Heart right ventricle (tissue), 16 donors: ENCODE measurements around the gene DUS4L. TPM values are rescaled to one million over a fixed set of nuclear protein-coding genes. Genes with fewer than 3 reads are reported as not detected.

ENCODE experiments used
- ATAC-seq, 8 donors: fragments of 200-7000 bp; cut with Tn5 transposase; one replicate each; pipeline ENCODE4 v1.9.1; 2020; ENCODE audit warnings: mild to moderate bottlenecking in 8 of 8, moderate library complexity in 8 of 8, moderate number of reproducible peaks in 1 of 8
- DNase-seq, 2 donors: peaks; one replicate each; pipeline ENCODE4 v3.0.0-alpha.2; 2020
- H3K27ac ChIP-seq, 10 donors: fragments of 200-600 bp; sonication (generic) in 2 of 10; one replicate each; pipeline versions ENCODE4 v1.5.0 to v1.8.0; 2020 to 2022; ENCODE audit warnings: mild to moderate bottlenecking in 3 of 10
- H3K27me3 ChIP-seq, 7 donors: fragments of 200-600 bp; one replicate each; pipeline ENCODE4 v1.8.0; 2021 to 2022; ENCODE audit warnings: mild to moderate bottlenecking in 2 of 7
- H3K36me3 ChIP-seq, 9 donors: fragments of 200-600 bp; sonication (generic) in 1 of 9; one replicate each; pipeline versions ENCODE4 v1.5.0 to v1.8.0; 2020 to 2022; ENCODE audit warnings: mild to moderate bottlenecking in 2 of 9
- H3K4me1 ChIP-seq, 9 donors: fragments of 200-600 bp; sonication (generic) in 1 of 9; one replicate each; pipeline versions ENCODE4 v1.5.0 to v1.8.0; 2020 to 2022; ENCODE audit warnings: mild to moderate bottlenecking in 4 of 9
- H3K4me3 ChIP-seq, 10 donors: fragments of 200-600 bp; sonication (generic) in 2 of 10; one replicate each; pipeline versions ENCODE4 v1.5.0 to v1.8.0; 2020 to 2022; ENCODE audit warnings: mild to moderate bottlenecking in 7 of 10, moderate library complexity in 2 of 10
- H3K9me3 ChIP-seq, 11 donors: fragments of 200-600 bp in 10 of 11; sonication (generic) in 2 of 11; one replicate each; pipeline versions ENCODE4 v1.5.0 to v1.8.0; 2013 to 2022; ENCODE audit warnings: mild to moderate bottlenecking in 2 of 11, control low read depth in 1 of 11, moderate library complexity in 1 of 11
- CTCF ChIP-seq, 9 donors: fragments of 200-600 bp; sonication (generic) in 2 of 9; IDR thresholded peaks; one replicate each; pipeline versions ENCODE4 v1.5.0 to v1.8.0; 2021 to 2022; ENCODE audit warnings: antibody characterized with exemption in 9 of 9, mild to moderate bottlenecking in 5 of 9, moderate library complexity in 1 of 9
- WGBS, 2 donors: extraction: QIAGEN DNeasy Blood & Tissue Kit; methylation state at CpG; one replicate each; pipeline ENCODE4 v1.1.7; 2013; ENCODE audit warnings: inconsistent platforms in 1 of 2; 5-methylcytosine and 5-hydroxymethylcytosine counted together
- intact Hi-C, 10 donors: fragments of 100-400 bp; cut with DNase I; formaldehyde crosslinking; loops; one replicate each; pipeline versions ENCODE4 v1.11.1 to v1.14.2; 2022
- polyA plus RNA-seq, 2 donors: library from polyadenylated mRNA; stranded (reverse); fragments of 200-250 nt; gene quantifications; one replicate each; pipeline ENCODE4 v1.2.3, GENCODE V29; 2013
- total RNA-seq, 10 donors: library from RNA; stranded (reverse); fragmentation: NEBNext Ultra II Directional in 3 of 10; extraction: Animal tissue kit (Norgen Biotek cat#: 25700) in 3 of 10; gene quantifications; one replicate each; pipeline versions ENCODE4 v1.2.1 to v1.2.4, GENCODE V29; 2021 to 2023
- donor health status: Arrhythmogenic right ventricular cardiomyopathy.
- donor health status: ischemic (EF 13 %, LVEDD 7.1; RV severe dilation, severe dysfunction).
- donor health status: healthy with polysubstance abuse.
- donor health status: DM: no; HTN: yes; CAD: no.
- donor health status: DM: no; HTN: no; CAD: no.
- donor health status: ischemic (EF 25% LVEDD 6.9; RV normal size, moderate dysfunction).
- donor health status: ischemic (EF 25% LVEDD 5.7; RV mildly dilated, moderate dysfunction).
- donor health status: healthy.
- donor health status: DM: yes; HTN: yes; CAD: no.
- donor health status: Ischemic cardiomyopathy.
- donor health status: ischemic (EF 35%, LVEDD 5.7; RV mildly dilated, moderate dysfunction).
- donor health status: nonischemic (EF 11% LVEDD 7.7; RV severe dilation, severe dysfunction).
- donor health status: DM: yes; HTN: yes; CAD: no.
- donor health status: PGD.
- donor health status: ischemic (EF 29% LVEDD 5.4; RV normal size, mild dysfunction).
- donor health status: nonischemic (EF 23%, LVEDD 6.1; RV moderate dilation, normal function).

DUS4L gene
- total and polyA plus RNA-seq, 12 donors = 3.0 to 10.6 (median 8.9) TPM

GRCh38 chr7:107600816-107601215 is 37.0 kb downstream of the DUS4L start:
- intact Hi-C loops = no loop called here
- H3K4me3 ChIP-seq = no peak overlapping the region
- DNase-seq (no peak), ATAC-seq (no peak)
- no peak overlapping the region for H3K27ac ChIP-seq
- H3K27me3 ChIP-seq = no peaks in the 10 kb centered on the region
- no peak for TF ChIP-seq CTCF (IDR thresholded peaks at IDR 0.05)
- 87 to 88% methylated on average over 2 of the region's 2 CpGs for WGBS, 2 donors
- peaks cover 0 to 94% (median 27%) of the 10 kb centered on the region in 9 donors for H3K36me3 ChIP-seq
- H3K9me3 ChIP-seq = no peaks in the 10 kb centered on the region
- H3K4me1 ChIP-seq = peaks cover 0 to 31% (median 16%) of the 10 kb centered on the region in 9 donors

DNA sequence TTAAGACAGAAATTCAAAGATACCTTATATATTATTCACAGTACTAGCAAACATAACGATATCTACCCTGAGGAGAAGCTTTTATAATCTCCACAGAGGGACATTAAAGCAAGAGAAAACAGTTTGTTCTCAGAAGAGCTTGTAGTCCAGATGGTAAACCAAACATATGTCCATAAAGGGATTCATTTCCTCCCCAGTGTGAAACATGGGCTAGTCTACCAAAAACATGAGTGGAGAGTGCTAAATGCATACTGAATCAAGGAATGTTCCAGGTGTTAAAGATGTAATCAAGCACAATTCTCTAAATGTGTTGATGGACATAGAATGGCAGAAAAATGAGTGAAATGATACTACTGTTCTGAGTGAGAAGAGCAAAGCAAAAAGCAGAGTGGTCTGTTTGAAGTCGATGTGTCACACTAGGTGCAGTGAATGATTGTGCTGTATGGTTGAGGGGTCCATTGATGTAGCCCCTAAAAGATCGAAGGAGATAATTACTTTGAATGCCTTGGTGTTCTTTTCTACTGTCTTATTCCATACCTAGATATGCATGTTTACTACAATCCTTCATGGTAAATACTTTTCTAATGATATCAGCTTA is 41.5 kb downstream of the DUS4L start:
- intact Hi-C loops = no loop called here
- Histone ChIP-seq H3K4me3 (no peak overlapping the region), H3K9me3 (no peaks in the 10 kb centered on the region), H3K4me1 (peaks cover 0 to 28% (median 18%) of the 10 kb centered on the region in 9 donors), H3K36me3 (peaks cover 0 to 86% (median 27%) of the 10 kb centered on the region in 9 donors), H3K27me3 (no peaks in the 10 kb centered on the region), H3K27ac (no peak overlapping the region)
- no peak for TF ChIP-seq CTCF (IDR thresholded peaks at IDR 0.05)
- DNase-seq (no peak), ATAC-seq (no peak)
- 90 to 95% methylated on average over 3 of the region's 3 CpGs for WGBS, 2 donors

GRCh38 chr7:107606303-107606702 is 42.5 kb downstream of the DUS4L start:
- intact Hi-C loops = no loop called here
- DNase-seq (no peak), ATAC-seq (no peak)
- TF ChIP-seq CTCF (IDR thresholded peaks at IDR 0.05) = no peak
- Histone ChIP-seq H3K9me3 (no peaks in the 10 kb centered on the region), H3K27me3 (no peaks in the 10 kb centered on the region), H3K36me3 (peaks cover 0 to 76% (median 18%) of the 10 kb centered on the region in 9 donors), H3K4me3 (no peak overlapping the region), H3K4me1 (peaks cover 0 to 32% (median 21%) of the 10 kb centered on the region in 9 donors), H3K27ac (no peak overlapping the region)
- WGBS, 2 donors = 99 to 100% methylated on average over 1 of the region's 1 CpG

GRCh38 chr7:107609811-107610261 is 46.1 kb downstream of the DUS4L start:
- no peaks in the 10 kb centered on the region for H3K9me3 ChIP-seq
- peaks cover 0 to 66% (median 11%) of the 10 kb centered on the region in 9 donors for H3K36me3 ChIP-seq
- 6 to 17% methylated on average over 4 of the region's 4 CpGs for WGBS, 2 donors
- no peak overlapping the region for H3K4me3 ChIP-seq
- ATAC-seq (peak; percentile 26 to 86 (median 80)), DNase-seq (no peak)
- intact Hi-C loops = loop anchor here in 2 of 10 donors (5.0 to 10.0 kb wide), 2 partner anchors 48 to 115 kb away; partner anchors contain the start of genes COG5 (in 1 of the 2) and DUS4L (in 1 of the 2)
- no peaks in the 10 kb centered on the region for H3K27me3 ChIP-seq
- H3K27ac ChIP-seq = peak overlapping the region in 9 of 10 donors; percentile 27 to 81 (median 68)
- H3K4me1 ChIP-seq = peaks cover 0 to 41% (median 25%) of the 10 kb centered on the region in 9 donors
- no peak for TF ChIP-seq CTCF (IDR thresholded peaks at IDR 0.05)
